K562 (cell line): Measurements from ENCODE around the gene SLC23A2. TPM values are rescaled to one million over a fixed set of nuclear protein-coding genes. Genes with fewer than 3 reads are reported as not detected.

Experiments used
- ATAC-seq: fragments of 200-7000 bp; cut with Tn5 transposase; 3 replicates; pipeline ENCODE4 v1.9.1; 2020; ENCODE audit warnings: moderate library complexity
- BruUV-seq: library from RNA; stranded (reverse); fragments of 400-500 nt; replicated peaks from 2 replicates; lab custom pipeline; 2021; lab: Mats Ljungman, UMichigan
- CTCF ChIA-PET: fragments of 300-600 bp; formaldehyde crosslinking; extraction: SDS; loops from one replicate; lab custom pipeline; 2021; ENCODE audit warnings: low intra/inter-chr PET ratio; lab: Yijun Ruan, JAX
- POLR2A ChIA-PET: fragments of 300-600, 350-650 bp; sonication (Branson Sonifier 250); formaldehyde crosslinking; extraction: SDS; loops from one replicate; lab custom pipeline; 2021; ENCODE audit warnings: antibody characterized with exemption, inconsistent platforms; lab: Yijun Ruan, JAX
- DNase-seq, 4 experiments: peaks; one replicate each; pipeline versions ENCODE4 v3.0.0 to v3.0.0-alpha.2; 2011 to 2018; ENCODE audit warnings: low spot score in 3 of 4, mixed read lengths in 3 of 4; ENCODE audit errors: extremely low read depth in 1 of 4
- FAIRE-seq: peaks from 2 replicates; lab custom pipeline; 2011; peaks lifted over from hg19 to GRCh38; lab: Jason Lieb, UNC
- H2AFZ ChIP-seq: 2 replicates; pipeline ENCODE4 v1.6.0; 2011; ENCODE audit warnings: low read depth, low read length, control low read depth, inconsistent platforms
- H3K27ac ChIP-seq: fragments of 200-600 bp; 3 replicates; pipeline ENCODE4 v1.8.0; 2011; ENCODE audit warnings: low read depth, mild to moderate bottlenecking, control low read depth, inconsistent platforms, low read length, moderate library complexity, mixed read lengths; ENCODE audit errors: extremely low read depth
- H3K27me3 ChIP-seq, 2 experiments: fragments of 300-600 bp in 1 of 2; 2 replicates in 1 of 2; 3 replicates in 1 of 2; pipeline versions ENCODE4 v1.6.0 to v1.8.0; 2011; ENCODE audit warnings: inconsistent platforms in 2 of 2, low read length in 2 of 2, mild to moderate bottlenecking in 1 of 2, mixed read lengths in 1 of 2, moderate library complexity in 1 of 2; ENCODE audit not compliant: control insufficient read depth in 2 of 2, insufficient read depth in 2 of 2
- H3K36me3 ChIP-seq: fragments of 300-600 bp; 3 replicates; pipeline ENCODE4 v1.8.0; 2011; ENCODE audit warnings: mild to moderate bottlenecking, low read length, inconsistent platforms; ENCODE audit not compliant: control insufficient read depth, insufficient read depth
- H3K4me1 ChIP-seq, 2 experiments: fragments of 200-600 bp in 1 of 2; replicated peaks in 1 of 2; 2 replicates in 1 of 2; 3 replicates in 1 of 2; pipeline versions ENCODE4 v1.5.1 to v1.8.0; 2011; ENCODE audit warnings: inconsistent platforms in 2 of 2, low read length in 2 of 2, mild to moderate bottlenecking in 1 of 2, mixed read lengths in 1 of 2, moderate library complexity in 1 of 2; ENCODE audit not compliant: control insufficient read depth in 2 of 2, insufficient read depth in 2 of 2
- H3K4me2 ChIP-seq: 2 replicates; pipeline ENCODE4 v1.6.1; 2011; ENCODE audit warnings: low read length, control low read depth, inconsistent platforms, mixed read lengths; ENCODE audit not compliant: insufficient read depth
- H3K4me3 ChIP-seq: fragments of 200-600 bp; sonication (generic), shearing (Covaris generic); 2 replicates; pipeline ENCODE4 v1.5.1; 2016; ENCODE audit warnings: control low read depth, inconsistent platforms
- H3K79me2 ChIP-seq: fragments of 200-600 bp; 3 replicates; pipeline ENCODE4 v1.8.0; 2011; ENCODE audit warnings: low read length, inconsistent platforms; ENCODE audit not compliant: control insufficient read depth, insufficient read depth
- H3K9ac ChIP-seq, 2 experiments: 2 replicates each; pipeline versions ENCODE4 v1.6.0 to v1.6.1; 2011; ENCODE audit warnings: low read depth in 2 of 2, low read length in 2 of 2, control low read depth in 1 of 2, inconsistent platforms in 1 of 2, mild to moderate bottlenecking in 1 of 2, mixed read lengths in 1 of 2; ENCODE audit not compliant: insufficient read depth in 1 of 2
- H3K9me1 ChIP-seq: one replicate; pipeline ENCODE4 v1.6.0; 2011; ENCODE audit warnings: inconsistent platforms, mild to moderate bottlenecking, low read length, moderate library complexity; ENCODE audit not compliant: control insufficient read depth, insufficient read depth
- H3K9me3 ChIP-seq: replicated peaks from 2 replicates; pipeline ENCODE4 v1.5.1; 2011; ENCODE audit warnings: low read depth, low read length, inconsistent platforms; ENCODE audit not compliant: control insufficient read depth, insufficient read depth
- H4K20me1 ChIP-seq: replicated peaks from 2 replicates; pipeline ENCODE4 v1.6.1; 2011; ENCODE audit warnings: low read length, inconsistent platforms, mixed read lengths; ENCODE audit not compliant: control insufficient read depth, insufficient read depth
- ATF1 ChIP-seq, 2 experiments: fragments of 450-650 bp in 1 of 2; IDR thresholded peaks; 2 replicates each; pipeline ENCODE4 v1.6.1; 2016; ENCODE audit warnings: missing compliant biosample characterization in 1 of 2, missing genetic modification characterization in 1 of 2
- CBFA2T2 ChIP-seq: fragments of 450-650 bp; conservative IDR thresholded peaks from 2 replicates; pipeline ENCODE4 v1.6.1; 2017; ENCODE audit warnings: mild to moderate bottlenecking
- CBX5 ChIP-seq: IDR thresholded peaks from 2 replicates; pipeline ENCODE4 v1.6.1; 2014; ENCODE audit warnings: low read depth, borderline replicate concordance
- FOXM1 ChIP-seq, 2 experiments: fragments of 450-650 bp in 1 of 2; sonication (generic) in 1 of 2; formaldehyde crosslinking in 1 of 2; IDR thresholded peaks; 2 replicates each; pipeline versions ENCODE4 v1.6.1 to v1.9.0; 2017 to 2022; ENCODE audit warnings: low read depth in 2 of 2, mild to moderate bottlenecking in 2 of 2, missing genetic modification reagents in 1 of 2, moderate library complexity in 1 of 2
- HEY1 ChIP-seq: fragments of 250-450 bp; sonication (Bioruptor Pico); IDR thresholded peaks from 2 replicates; pipeline ENCODE4 v1.5.0; 2020; ENCODE audit warnings: mild to moderate bottlenecking, moderate library complexity, borderline replicate concordance
- KDM5B ChIP-seq: fragments of 200-600 bp; sonication (generic); IDR thresholded peaks from 2 replicates; pipeline ENCODE4 v1.6.1; 2012; ENCODE audit warnings: low read depth, mild to moderate bottlenecking, moderate library complexity, low read length, control low read depth, inconsistent platforms; ENCODE audit not compliant: insufficient replicate concordance
- POLR2AphosphoS5 ChIP-seq: IDR thresholded peaks from 2 replicates; pipeline ENCODE4 v1.6.1; 2011; ENCODE audit warnings: mild to moderate bottlenecking, low read depth, low read length, moderate library complexity; ENCODE audit not compliant: control insufficient read depth, insufficient read depth
- POLR3A ChIP-seq: IDR thresholded peaks from 2 replicates; pipeline ENCODE4 v1.6.1; 2011; ENCODE audit warnings: borderline replicate concordance, mild to moderate bottlenecking, moderate library complexity; ENCODE audit not compliant: insufficient read length, insufficient read depth; ENCODE audit errors: extremely low read depth
- POLR3G ChIP-seq: IDR thresholded peaks from 2 replicates; pipeline ENCODE4 v1.6.1; 2011; ENCODE audit not compliant: insufficient read length, insufficient replicate concordance; ENCODE audit errors: extremely low read depth
- RBM25 ChIP-seq: fragments of 200-400 bp; formaldehyde crosslinking; IDR thresholded peaks from 2 replicates; pipeline ENCODE4 v1.6.1; 2018; ENCODE audit warnings: low read length, low read depth, moderate library complexity; ENCODE audit not compliant: severe bottlenecking
- SP2 ChIP-seq: IDR thresholded peaks from 2 replicates; pipeline ENCODE4 v1.6.1; 2011; ENCODE audit warnings: mild to moderate bottlenecking, low read depth, low read length, moderate library complexity; ENCODE audit not compliant: poor library complexity, severe bottlenecking; ENCODE audit errors: extremely low read depth
- TRIM24 ChIP-seq, 2 experiments: fragments of 450-650 bp; IDR thresholded peaks; 2 replicates each; pipeline ENCODE4 v1.6.1; 2016
- ZFX ChIP-seq: sonication (generic); formaldehyde crosslinking; IDR thresholded peaks from 2 replicates; pipeline ENCODE4 v1.8.0; 2022; ENCODE audit warnings: mild to moderate bottlenecking, missing genetic modification reagents, moderate library complexity
- ZNF764 ChIP-seq: fragments of 250-450 bp; sonication (Bioruptor Pico); IDR thresholded peaks from 2 replicates; pipeline ENCODE4 v1.4.0; 2020; ENCODE audit warnings: low read depth, mild to moderate bottlenecking, moderate library complexity
- WGBS: fragments of 100-300 bp; shearing (Covaris generic); methylation state at CpG from one replicate; pipeline ENCODE4 v1.1.6; 2016; ENCODE audit warnings: low coverage, mixed read lengths; ENCODE audit not compliant: insufficient coverage; ENCODE audit errors: missing lambda C conversion rate; 5-methylcytosine and 5-hydroxymethylcytosine counted together
- in situ Hi-C: fragments of 300-500 bp; cut with MboI; formaldehyde crosslinking; loops from 4 replicates; pipeline ENCODE4 v1.15.0; 2018; ENCODE audit warnings: inconsistent platforms, mixed read lengths
- intact Hi-C: fragments of 100-400 bp; cut with micrococcal nuclease; formaldehyde crosslinking; loops from 2 replicates; pipeline ENCODE4 v1.14.2; 2022
- polyA plus RNA-seq, 8 experiments: library from polyadenylated mRNA; depleted of rRNA in 4 of 8; stranded (reverse) in 5 of 8; unstranded in 3 of 8; fragments of >200 nt; fragmentation: Nextera tagmentation in 2 of 8; fragmentation: Illumina TruSeq in 1 of 8; extraction: Ambion mirVana in 2 of 8; extraction: Trizol in 1 of 8; gene quantifications; 2 replicates each; pipeline versions ENCODE4 v1.2.1 to v1.2.3, GENCODE V29; 2011 to 2014; ENCODE audit warnings: inconsistent platforms in 1 of 8, missing spikeins in 1 of 8
- total RNA-seq, 7 experiments: library from RNA; depleted of rRNA in 6 of 7; stranded (reverse); fragments of >200 nt in 6 of 7; fragmentation: Illumina TruSeq in 2 of 7; extraction: Trizol in 2 of 7; gene quantifications; 2 replicates each; pipeline versions ENCODE4 v1.2.1 to v1.2.3, GENCODE V29; 2011 to 2021; ENCODE audit warnings: low replicate concordance in 1 of 7
- TF ChIP-seq, protein P1 (sequence below): fragments of 450-650 bp; formaldehyde crosslinking; IDR thresholded peaks from 2 replicates; pipeline ENCODE4 v1.4.0; 2020; ENCODE audit warnings: mild to moderate bottlenecking, moderate library complexity
- TF ChIP-seq, protein P2 (sequence below): sonication (generic); formaldehyde crosslinking; IDR thresholded peaks from 2 replicates; pipeline ENCODE4 v1.8.0; 2022; ENCODE audit warnings: missing genetic modification reagents, mild to moderate bottlenecking, borderline replicate concordance

SLC23A2 gene
- total and polyA plus RNA-seq, 9 of the 15 experiments (the other 6 are each of a cell fraction or from before 2014, with no cell fraction given), result 0.39 to 6.7 (median 3.2) TPM

DNA sequence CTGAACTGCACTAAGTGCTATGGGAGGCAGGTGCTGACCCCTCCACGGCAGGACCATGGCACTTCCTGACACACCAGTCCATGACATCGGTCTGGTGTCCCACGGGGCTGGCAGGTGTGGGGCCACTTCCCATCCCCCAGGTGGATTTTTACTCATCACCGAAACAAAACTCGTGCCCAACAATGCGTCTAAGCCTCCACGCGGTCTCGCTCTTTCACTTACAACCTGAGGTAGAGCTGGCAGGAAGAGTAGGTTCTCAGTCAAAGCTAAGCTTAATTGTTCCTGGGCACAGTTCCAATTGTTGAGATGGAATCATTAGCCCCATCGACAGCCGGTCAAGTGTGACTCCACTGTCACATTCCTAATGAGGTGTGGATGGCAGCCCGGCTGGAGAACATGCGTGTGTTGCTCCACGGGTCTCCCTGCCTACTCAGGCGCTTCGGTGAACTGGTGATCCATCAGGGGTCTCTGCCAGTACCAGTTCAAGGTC is 125.7 kb downstream of the SLC23A2 start:
- H3K27me3 ChIP-seq, result no peaks in the 10 kb centered on the region
- TF ChIP-seq FOXM1 (IDR thresholded peaks at IDR 0.05; ENCODE audit: low read depth), result no peak
- TF ChIP-seq FOXM1 (CRISPR knock-in tag; IDR thresholded peaks at IDR 0.05; ENCODE audit: low read depth), result no peak
- TF ChIP-seq CBFA2T2, result no peak
- no peak for TF ChIP-seq ZNF764 (CRISPR knock-in tag)
- no peak for TF ChIP-seq POLR3G
- TF ChIP-seq CBX5, result no peak
- TF ChIP-seq HEY1, result no peak
- TF ChIP-seq KDM5B, result no peak
- TF ChIP-seq, protein P1, sequence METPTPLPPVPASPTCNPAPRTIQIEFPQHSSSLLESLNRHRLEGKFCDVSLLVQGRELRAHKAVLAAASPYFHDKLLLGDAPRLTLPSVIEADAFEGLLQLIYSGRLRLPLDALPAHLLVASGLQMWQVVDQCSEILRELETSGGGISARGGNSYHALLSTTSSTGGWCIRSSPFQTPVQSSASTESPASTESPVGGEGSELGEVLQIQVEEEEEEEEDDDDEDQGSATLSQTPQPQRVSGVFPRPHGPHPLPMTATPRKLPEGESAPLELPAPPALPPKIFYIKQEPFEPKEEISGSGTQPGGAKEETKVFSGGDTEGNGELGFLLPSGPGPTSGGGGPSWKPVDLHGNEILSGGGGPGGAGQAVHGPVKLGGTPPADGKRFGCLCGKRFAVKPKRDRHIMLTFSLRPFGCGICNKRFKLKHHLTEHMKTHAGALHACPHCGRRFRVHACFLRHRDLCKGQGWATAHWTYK (CRISPR knock-in tag), result no peak
- TF ChIP-seq, protein P2, sequence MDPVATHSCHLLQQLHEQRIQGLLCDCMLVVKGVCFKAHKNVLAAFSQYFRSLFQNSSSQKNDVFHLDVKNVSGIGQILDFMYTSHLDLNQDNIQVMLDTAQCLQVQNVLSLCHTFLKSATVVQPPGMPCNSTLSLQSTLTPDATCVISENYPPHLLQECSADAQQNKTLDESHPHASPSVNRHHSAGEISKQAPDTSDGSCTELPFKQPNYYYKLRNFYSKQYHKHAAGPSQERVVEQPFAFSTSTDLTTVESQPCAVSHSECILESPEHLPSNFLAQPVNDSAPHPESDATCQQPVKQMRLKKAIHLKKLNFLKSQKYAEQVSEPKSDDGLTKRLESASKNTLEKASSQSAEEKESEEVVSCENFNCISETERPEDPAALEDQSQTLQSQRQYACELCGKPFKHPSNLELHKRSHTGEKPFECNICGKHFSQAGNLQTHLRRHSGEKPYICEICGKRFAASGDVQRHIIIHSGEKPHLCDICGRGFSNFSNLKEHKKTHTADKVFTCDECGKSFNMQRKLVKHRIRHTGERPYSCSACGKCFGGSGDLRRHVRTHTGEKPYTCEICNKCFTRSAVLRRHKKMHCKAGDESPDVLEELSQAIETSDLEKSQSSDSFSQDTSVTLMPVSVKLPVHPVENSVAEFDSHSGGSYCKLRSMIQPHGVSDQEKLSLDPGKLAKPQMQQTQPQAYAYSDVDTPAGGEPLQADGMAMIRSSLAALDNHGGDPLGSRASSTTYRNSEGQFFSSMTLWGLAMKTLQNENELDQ (CRISPR knock-in tag), result no peak
- no peak for TF ChIP-seq ZFX (CRISPR knock-in tag)
- no peak for TF ChIP-seq POLR2AphosphoS5
- no peak for TF ChIP-seq POLR3A
- TF ChIP-seq ATF1 (CRISPR knock-in tag; IDR thresholded peaks at IDR 0.05), result no peak
- TF ChIP-seq ATF1 (tag; IDR thresholded peaks at IDR 0.05), result no peak
- no peak for TF ChIP-seq TRIM24 (IDR thresholded peaks at IDR 0.05)
- TF ChIP-seq SP2, result no peak
- no peak for TF ChIP-seq RBM25
- H4K20me1 ChIP-seq, result no peaks in the 10 kb centered on the region
- H3K9me3 ChIP-seq, result no peaks in the 10 kb centered on the region
- 80% methylated on average over 13 of the region's 16 CpGs for WGBS
- H3K4me3 ChIP-seq, result no peak overlapping the region
- H3K27ac ChIP-seq, result no peak overlapping the region
- no peaks in the 10 kb centered on the region for H3K79me2 ChIP-seq
- ATAC-seq, result no peak
- no peaks in the 10 kb centered on the region for H3K4me1 ChIP-seq
- H3K36me3 ChIP-seq, result peaks cover 5% of the 10 kb centered on the region; the same call in 1 of the 3 replicates
- CTCF ChIA-PET, result no interaction called here
- no peak for FAIRE-seq
- no peak overlapping the region for H3K9ac ChIP-seq
- DNase-seq, result no peak
- no TSS peak for BruUV-seq
- H2AFZ ChIP-seq, result no peak overlapping the region
- no peak overlapping the region for H3K4me2 ChIP-seq
- no peaks in the 10 kb centered on the region for H3K9me1 ChIP-seq
- in situ Hi-C loops, result no loop called here
- POLR2A ChIA-PET, result no interaction called here
- intact Hi-C loops, result no loop called here
